Effector memory CD8-positive, alpha-beta T cell (primary cell): ENCODE results near the gene SKA2.

Source experiments
- ATAC-seq: fragments of 150-1000 bp; cut with Tn5 transposase; replicated peaks from 2 replicates; pipeline ENCODE4 v1.10.0; 2021; ENCODE audit warnings: mild to moderate bottlenecking, moderate library complexity
- DNase-seq, 3 experiments: peaks; one replicate each; pipeline ENCODE4 v3.0.0; 2021
- H3K27ac Mint-ChIP-seq, 2 donors: one replicate each; pipeline ENCODE4 v1.8.0; 2022; ENCODE audit warnings: mild to moderate bottlenecking in 2 of 2, mixed read lengths in 2 of 2, moderate library complexity in 2 of 2
- H3K27me3 Mint-ChIP-seq, 2 donors: one replicate each; pipeline ENCODE4 v1.8.0; 2022; ENCODE audit warnings: mixed read lengths in 2 of 2
- H3K36me3 Mint-ChIP-seq: one replicate; pipeline ENCODE4 v1.8.0; 2022; ENCODE audit warnings: mild to moderate bottlenecking, moderate library complexity, mixed read lengths; ENCODE audit not compliant: insufficient read depth
- H3K4me1 Mint-ChIP-seq, 2 donors: one replicate each; pipeline ENCODE4 v1.8.0; 2022; ENCODE audit warnings: low read depth in 2 of 2, mixed read lengths in 2 of 2
- H3K4me3 Mint-ChIP-seq, 2 donors: one replicate each; pipeline ENCODE4 v1.8.0; 2022; ENCODE audit warnings: mild to moderate bottlenecking in 2 of 2, mixed read lengths in 2 of 2, moderate library complexity in 2 of 2
- H3K9me3 Mint-ChIP-seq, 2 donors: one replicate each; pipeline ENCODE4 v1.8.0; 2022; ENCODE audit warnings: mixed read lengths in 2 of 2

The SKA2 gene

DNA sequence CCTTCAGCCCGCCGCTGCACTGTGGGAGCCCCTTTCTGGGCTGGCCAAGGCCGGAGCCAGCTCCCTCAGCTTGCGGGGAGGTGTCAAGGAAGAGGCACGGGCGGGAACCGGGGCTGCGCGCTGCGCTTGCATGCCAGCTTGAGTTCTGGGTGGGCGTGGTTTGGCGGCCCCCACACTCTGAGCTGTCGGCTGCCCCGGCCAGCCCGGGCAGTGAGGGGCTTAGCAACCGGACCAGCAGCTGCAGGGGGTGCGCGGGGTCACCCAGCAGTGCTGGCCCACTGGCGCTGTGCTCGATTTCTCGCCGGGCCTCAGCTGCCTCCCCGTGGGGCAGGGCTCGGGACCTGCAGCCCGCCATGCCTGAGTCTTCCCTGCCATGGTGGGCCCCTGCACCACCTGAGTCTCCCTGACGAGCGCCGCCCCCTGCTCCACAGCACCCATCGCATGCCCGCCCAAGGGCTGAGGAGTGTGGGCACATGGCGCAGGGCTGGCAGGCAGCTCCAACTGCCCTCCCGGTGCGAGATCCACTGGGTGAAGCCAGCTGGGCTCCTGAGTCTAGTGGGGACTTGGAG, 17.5 kb upstream of the SKA2 start:
- peaks cover 6 to 9% of the 10 kb centered on the region in 2 donors for H3K4me1 Mint-ChIP-seq
- H3K27ac Mint-ChIP-seq: no peak overlapping the region

DNA sequence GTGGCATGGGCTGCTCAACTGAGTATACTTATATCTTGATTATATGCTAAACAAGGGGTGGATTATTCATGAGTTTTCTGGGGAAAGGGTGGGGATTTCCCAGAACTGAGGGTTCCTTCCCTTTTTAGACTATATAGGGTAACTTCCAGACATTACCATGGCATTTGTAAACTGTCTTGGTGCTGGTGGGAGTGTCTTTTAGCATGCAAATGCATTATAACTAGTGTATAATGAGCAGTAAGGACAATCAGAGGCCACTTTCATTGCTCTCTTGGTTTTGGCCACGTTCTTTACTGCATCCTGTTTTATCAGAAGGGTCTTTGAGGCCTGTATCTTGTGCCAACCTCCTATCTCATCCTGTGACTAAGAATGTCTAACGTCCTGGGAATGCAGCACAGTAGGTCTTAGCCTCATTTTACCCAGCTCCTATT, 12.6 kb upstream of the SKA2 start:
- peak overlapping the region in 1 of 2 donors; percentile 38 for H3K27ac Mint-ChIP-seq
- H3K9me3 Mint-ChIP-seq: no peaks in the 10 kb centered on the region
- H3K4me1 Mint-ChIP-seq: peaks cover 6 to 9% of the 10 kb centered on the region in 2 donors
- no peak for ATAC-seq
- peaks cover 3% of the 10 kb centered on the region for H3K36me3 Mint-ChIP-seq
- H3K4me3 Mint-ChIP-seq: no peak overlapping the region
- no peak for DNase-seq
- H3K27me3 Mint-ChIP-seq: no peaks in the 10 kb centered on the region

More for the DNA sequence above, 17.5 kb upstream of the SKA2 start:
- ATAC-seq (no peak), DNase-seq (no peak)
- no peaks in the 10 kb centered on the region for H3K9me3 Mint-ChIP-seq
- no peaks in the 10 kb centered on the region for H3K27me3 Mint-ChIP-seq
- peaks cover 3% of the 10 kb centered on the region for H3K36me3 Mint-ChIP-seq
- H3K4me3 Mint-ChIP-seq: no peak overlapping the region

DNA sequence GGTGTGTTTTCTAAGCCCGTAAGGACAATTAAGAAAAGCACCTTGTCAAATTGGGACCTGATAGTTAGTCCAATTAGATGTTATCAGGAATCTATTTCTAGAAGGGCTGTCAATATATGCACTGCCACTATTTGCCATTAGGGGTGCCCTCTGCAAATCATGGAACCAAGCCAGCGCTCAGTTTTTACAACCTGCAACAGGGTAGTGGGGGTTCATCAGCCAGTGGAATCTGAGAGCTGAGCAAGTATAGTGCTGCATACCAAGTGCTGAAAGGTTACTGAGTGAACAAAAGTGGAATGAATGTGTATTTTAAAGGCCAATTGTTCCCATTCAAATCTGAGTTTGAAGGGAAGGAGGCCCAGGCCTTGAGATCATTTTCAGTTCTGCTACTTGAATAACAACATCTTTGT, 11.0 kb upstream of the SKA2 start:
- peaks cover 4 to 9% of the 10 kb centered on the region in 2 donors for H3K4me1 Mint-ChIP-seq
- no peaks in the 10 kb centered on the region for H3K27me3 Mint-ChIP-seq
- H3K9me3 Mint-ChIP-seq: no peaks in the 10 kb centered on the region
- no peak overlapping the region for H3K4me3 Mint-ChIP-seq
- ATAC-seq (peak; percentile 88), DNase-seq (peak; percentile 34 to 45 (median 38))
- H3K36me3 Mint-ChIP-seq: peaks cover 3% of the 10 kb centered on the region
- H3K27ac Mint-ChIP-seq: no peak overlapping the region

DNA sequence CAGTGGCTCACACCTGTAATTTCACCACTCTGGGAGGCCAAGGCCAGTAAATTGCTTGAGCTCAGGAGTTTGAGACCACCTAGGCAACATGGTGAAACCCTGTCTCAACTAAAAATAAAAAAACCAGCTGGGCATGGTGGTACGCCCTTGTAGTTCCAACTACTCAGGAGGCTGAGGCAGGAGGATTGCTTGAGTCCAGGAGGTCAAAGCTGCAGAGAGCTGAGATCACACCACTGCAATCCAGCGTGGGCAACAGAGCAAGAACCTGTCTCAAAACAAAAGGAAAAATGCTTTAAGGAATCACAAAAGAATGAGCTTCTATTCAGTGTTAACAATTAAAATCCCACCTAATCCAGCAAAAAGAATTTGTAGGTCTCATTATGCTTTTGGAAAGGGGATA, 6.5 kb upstream of the SKA2 start:
- Mint-ChIP-seq H3K27ac (peak overlapping the region; percentile 31 to 91), H3K9me3 (no peaks in the 10 kb centered on the region), H3K36me3 (peaks cover 3% of the 10 kb centered on the region), H3K27me3 (no peaks in the 10 kb centered on the region), H3K4me1 (peaks cover 3 to 14% of the 10 kb centered on the region in 2 donors), H3K4me3 (no peak overlapping the region)
- DNase-seq (no peak), ATAC-seq (no peak)

DNA sequence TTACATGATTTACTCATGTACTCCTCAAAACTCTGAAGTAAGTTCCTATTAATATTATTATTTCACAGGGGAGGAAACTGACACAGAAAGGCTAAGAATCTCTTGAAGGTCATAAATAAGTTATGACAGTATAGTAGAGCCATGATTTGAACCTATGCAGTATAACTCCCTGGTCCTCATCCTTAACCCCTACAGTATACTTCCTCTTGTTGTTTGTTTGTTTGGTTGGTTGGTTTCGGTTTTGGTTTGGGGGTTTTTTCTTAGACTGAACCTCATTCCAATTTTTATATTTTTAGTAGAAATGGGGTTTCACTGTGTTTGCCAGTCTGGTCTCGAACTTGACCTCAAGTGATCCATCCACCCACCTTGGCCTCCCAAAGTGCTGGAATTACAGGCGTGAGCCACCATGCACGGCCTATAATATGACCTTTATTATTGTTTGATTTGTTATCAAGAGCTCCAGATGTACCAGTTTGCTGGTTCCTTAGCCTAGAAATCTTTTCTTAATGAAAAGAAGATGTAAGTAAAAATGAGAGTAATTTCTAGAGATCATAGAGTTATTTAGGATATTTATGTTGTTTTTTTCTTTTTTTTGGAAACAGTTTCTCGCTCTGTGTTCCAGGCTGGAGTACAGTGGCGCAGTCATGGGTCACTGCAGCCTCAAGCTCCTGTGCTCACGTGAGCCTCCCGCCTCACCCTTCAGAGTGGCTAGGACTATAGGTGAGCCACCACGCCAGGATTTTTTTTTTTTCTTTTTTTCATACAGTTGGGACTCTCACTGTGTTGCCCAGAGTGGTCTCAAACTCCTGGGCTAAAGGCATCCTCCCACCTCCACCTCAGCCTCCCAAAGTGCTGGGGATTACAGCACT, 5.4 kb upstream of the SKA2 start:
- ATAC-seq: no peak
- H3K36me3 Mint-ChIP-seq: peaks cover 3% of the 10 kb centered on the region
- H3K9me3 Mint-ChIP-seq: no peaks in the 10 kb centered on the region
- peaks cover 3 to 10% of the 10 kb centered on the region in 2 donors for H3K4me1 Mint-ChIP-seq
- H3K27me3 Mint-ChIP-seq: no peaks in the 10 kb centered on the region
- no peak for DNase-seq
- H3K27ac Mint-ChIP-seq: peak overlapping the region; percentile 89 to 91
- peak overlapping the region; percentile 60 to 70 for H3K4me3 Mint-ChIP-seq

DNA sequence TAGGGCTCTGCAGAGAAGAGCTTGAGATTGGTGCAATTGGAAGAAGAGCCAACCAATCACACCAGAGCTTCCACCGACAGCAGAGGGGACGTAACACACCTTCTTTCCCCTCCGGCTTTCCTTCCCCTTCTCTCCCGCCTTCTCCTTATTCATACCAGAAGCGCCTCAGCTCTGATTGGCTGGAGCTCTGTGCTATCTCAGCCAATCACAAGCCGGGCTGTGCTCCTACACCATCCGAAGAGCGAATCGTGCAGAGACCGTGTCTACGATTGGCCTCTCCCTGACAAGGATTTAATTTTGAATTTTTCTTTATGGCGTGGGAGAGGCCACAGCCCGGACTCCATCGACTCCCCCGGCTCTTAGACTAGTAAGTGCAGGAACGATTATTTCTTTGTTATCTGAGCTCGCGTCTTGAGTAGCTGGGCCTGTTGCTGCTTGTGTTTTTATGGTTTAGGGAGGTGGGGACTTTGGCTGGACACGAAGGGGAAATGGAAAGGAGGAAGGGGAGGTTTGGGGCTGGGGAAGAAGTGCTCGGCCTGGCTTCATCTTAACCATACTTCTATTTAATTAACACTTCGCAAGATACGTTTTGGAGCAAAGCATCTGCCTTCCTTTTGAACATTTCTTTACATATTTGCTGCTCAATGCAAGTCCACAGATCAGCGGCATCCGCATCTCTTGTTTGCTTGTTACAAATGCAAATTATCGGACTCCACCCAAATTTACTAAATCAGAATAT, 622 bp upstream of the SKA2 start, which contains the start of gene PRR11:
PRR11 (plus strand) TSS at position 308 of the 739 bp plus-strand sequence. CDS start 14,007 bp downstream, outside the sequence.
- DNase-seq (peak in 2 of 3 experiments; percentile 89 to 93), ATAC-seq (peak; percentile 84)
- Mint-ChIP-seq H3K9me3 (no peaks in the 10 kb centered on the region), H3K27me3 (no peaks in the 10 kb centered on the region), H3K4me3 (no peak within 1 kb of the TSS), H3K4me1 (peaks cover 15 to 35% of the 10 kb centered on the region in 2 donors), H3K27ac (no peak within 1 kb of the TSS), H3K36me3 (peaks cover 9% of the 10 kb centered on the region)

DNA sequence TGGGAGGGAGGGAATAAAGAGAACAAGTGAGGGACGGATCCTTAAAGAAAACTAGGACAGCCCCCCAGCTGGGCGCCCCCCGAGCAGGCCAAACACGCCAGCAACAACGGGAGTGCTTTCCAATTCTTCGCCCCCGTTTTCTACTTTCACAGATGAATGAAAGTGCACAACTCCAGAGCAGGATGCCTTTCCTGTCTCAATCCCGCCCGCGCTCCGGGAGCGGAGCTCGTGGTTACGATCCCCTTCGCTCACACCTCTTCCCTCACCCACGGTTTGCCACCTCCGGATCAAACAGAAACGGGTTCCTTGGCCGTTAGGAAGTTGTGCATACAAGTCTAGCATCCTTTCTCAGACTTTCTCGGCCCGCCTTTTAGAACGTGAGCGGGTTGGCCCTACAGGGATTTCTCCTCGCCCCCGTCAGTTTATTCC, 680 bp downstream of the SKA2 start:
- no peaks in the 10 kb centered on the region for H3K9me3 Mint-ChIP-seq
- H3K36me3 Mint-ChIP-seq: peaks cover 9% of the 10 kb centered on the region
- no peak overlapping the region for H3K4me3 Mint-ChIP-seq
- ATAC-seq: no peak
- no peaks in the 10 kb centered on the region for H3K27me3 Mint-ChIP-seq
- no peak overlapping the region for H3K27ac Mint-ChIP-seq
- H3K4me1 Mint-ChIP-seq: peaks cover 17 to 39% of the 10 kb centered on the region in 2 donors
- peak in 1 of 3 experiments; percentile 30 for DNase-seq

DNA sequence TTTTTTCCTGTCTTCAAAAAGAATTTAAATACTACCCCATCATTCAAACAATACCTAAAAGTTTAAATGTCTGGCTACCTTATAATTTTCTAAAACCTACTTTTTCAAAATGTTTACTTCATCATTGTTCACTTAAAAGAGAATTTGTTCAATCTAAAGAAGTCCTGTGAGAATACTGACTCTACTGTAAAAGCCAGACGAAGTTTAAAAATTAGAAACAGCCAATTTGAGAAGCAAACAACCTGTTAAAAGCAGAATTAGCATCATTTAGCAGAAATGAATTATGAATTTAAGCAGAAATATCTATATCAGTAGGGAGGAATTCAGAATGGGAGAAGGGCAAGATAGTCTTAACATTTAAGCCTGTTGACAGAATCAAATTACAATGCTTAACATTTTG, 2.1 kb downstream of the SKA2 start:
- H3K27me3 Mint-ChIP-seq: no peaks in the 10 kb centered on the region
- peaks cover 16 to 35% of the 10 kb centered on the region in 2 donors for H3K4me1 Mint-ChIP-seq
- H3K36me3 Mint-ChIP-seq: peaks cover 6% of the 10 kb centered on the region
- ATAC-seq: no peak
- no peaks in the 10 kb centered on the region for H3K9me3 Mint-ChIP-seq
- no peak overlapping the region for H3K4me3 Mint-ChIP-seq
- no peak overlapping the region for H3K27ac Mint-ChIP-seq
- DNase-seq: no peak

DNA sequence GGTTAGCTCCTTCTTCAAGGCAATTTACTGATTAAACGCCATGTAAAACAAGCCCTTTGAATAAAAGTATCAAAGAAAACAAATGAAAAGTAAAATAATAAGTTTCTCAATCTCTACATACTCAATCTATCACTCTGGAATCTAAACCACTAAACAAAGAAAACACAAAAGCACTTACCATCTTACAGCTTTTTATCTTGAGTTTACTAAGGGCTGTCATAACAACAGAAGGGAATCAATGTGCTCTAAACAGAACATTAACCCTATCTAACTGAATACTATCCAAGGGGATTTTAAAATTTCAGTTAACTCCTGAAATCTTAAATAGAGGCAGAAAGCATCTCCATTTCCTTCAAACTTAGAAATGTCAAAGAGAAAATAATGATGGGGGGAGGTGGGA, 3.4 kb downstream of the SKA2 start:
- no peaks in the 10 kb centered on the region for H3K27me3 Mint-ChIP-seq
- peak overlapping the region in 1 of 2 donors; percentile 65 for H3K27ac Mint-ChIP-seq
- H3K4me3 Mint-ChIP-seq: peak overlapping the region in 1 of 2 donors; percentile 32
- no peaks in the 10 kb centered on the region for H3K9me3 Mint-ChIP-seq
- DNase-seq: no peak
- no peak for ATAC-seq
- peaks cover 6% of the 10 kb centered on the region for H3K36me3 Mint-ChIP-seq
- H3K4me1 Mint-ChIP-seq: peaks cover 17 to 35% of the 10 kb centered on the region in 2 donors

DNA sequence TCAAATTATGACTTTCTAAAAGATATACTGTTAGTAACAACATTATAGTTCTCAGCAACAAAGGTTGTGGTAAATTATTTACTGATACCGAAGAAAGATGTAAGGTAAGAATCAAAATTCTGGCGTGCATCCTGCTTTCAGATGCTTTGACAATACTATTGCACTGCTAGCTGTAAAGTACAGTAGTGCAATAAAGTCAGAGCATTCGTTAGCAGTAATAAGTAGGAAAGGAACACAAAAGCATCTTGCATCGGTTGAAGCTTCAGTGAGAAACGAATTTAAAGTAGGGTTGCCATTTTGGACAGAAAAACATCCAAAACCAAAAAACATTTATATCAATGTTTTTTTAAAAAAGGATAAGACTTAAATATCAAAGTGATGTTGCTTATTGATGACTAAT, 4.0 kb downstream of the SKA2 start:
- Mint-ChIP-seq H3K27ac (no peak overlapping the region), H3K9me3 (no peaks in the 10 kb centered on the region), H3K27me3 (no peaks in the 10 kb centered on the region), H3K4me1 (peaks cover 17 to 35% of the 10 kb centered on the region in 2 donors), H3K4me3 (peak overlapping the region in 1 of 2 donors; percentile 32), H3K36me3 (peaks cover 6% of the 10 kb centered on the region)
- no peak for ATAC-seq
- DNase-seq: no peak

DNA sequence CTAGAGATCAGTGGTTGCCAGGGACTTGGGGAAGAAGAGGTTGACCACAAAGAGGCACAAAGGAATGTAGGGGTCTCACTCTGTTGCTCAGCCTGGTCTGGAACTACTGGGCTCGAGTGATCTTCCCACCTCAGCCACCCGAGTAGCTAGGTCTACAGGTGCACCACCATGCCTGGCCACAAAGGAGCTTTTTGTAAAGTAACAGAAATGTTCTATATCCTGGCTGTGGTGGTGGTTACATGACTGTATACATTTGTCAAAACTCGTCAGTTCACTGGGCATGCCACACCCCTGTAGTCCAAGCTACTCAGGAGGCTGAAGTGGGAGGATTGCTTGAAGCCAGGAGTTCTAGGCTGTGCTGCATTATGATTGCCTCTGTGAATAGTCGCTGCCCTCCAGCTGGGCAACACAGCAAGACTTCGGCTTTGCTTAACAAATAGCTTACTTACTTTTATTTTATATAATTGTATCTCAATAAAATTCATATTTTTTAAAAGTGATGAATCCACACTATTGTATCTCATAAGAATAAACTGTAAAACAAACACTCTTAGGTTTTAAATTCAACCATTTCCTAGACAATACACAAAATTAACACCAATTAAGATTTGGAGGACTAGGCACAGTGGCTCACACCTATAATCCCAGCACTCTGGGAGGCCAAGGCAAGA, 5.0 kb downstream of the SKA2 start:
- peaks cover 19 to 43% of the 10 kb centered on the region in 2 donors for H3K4me1 Mint-ChIP-seq
- DNase-seq: no peak
- H3K27ac Mint-ChIP-seq: peak overlapping the region in 1 of 2 donors; percentile 52
- H3K4me3 Mint-ChIP-seq: peak overlapping the region in 1 of 2 donors; percentile 19
- peaks cover 6% of the 10 kb centered on the region for H3K36me3 Mint-ChIP-seq
- H3K27me3 Mint-ChIP-seq: no peaks in the 10 kb centered on the region
- no peaks in the 10 kb centered on the region for H3K9me3 Mint-ChIP-seq
- peak; percentile 38 for ATAC-seq

DNA sequence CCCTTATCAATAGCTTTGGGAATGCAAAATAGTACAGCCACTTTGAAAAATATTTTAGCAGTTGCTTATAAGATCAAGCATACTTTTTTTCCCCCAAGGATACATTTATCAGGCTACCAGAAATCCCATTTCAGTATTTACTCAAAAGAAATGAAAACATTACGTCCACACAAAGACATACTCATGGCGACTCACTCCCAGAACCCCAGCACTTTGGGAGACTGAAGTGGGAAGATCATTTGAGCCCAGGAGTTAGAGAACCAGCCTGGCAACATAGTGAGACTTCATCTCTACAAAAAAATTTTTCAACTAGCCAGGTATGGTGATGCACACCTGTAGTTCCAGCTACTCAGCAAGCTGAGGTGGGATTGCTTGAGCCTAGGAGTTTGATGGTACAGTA, 5.9 kb downstream of the SKA2 start:
- ATAC-seq (no peak), DNase-seq (no peak)
- Mint-ChIP-seq H3K4me1 (peaks cover 16 to 38% of the 10 kb centered on the region in 2 donors), H3K27me3 (no peaks in the 10 kb centered on the region), H3K9me3 (no peaks in the 10 kb centered on the region), H3K36me3 (peaks cover 6% of the 10 kb centered on the region), H3K4me3 (no peak overlapping the region), H3K27ac (no peak overlapping the region)
